ENCODE data around the gene CCDC124.
"Not testable (repeated sequence)": the region's sequence is repeated elsewhere in the genome, so short reads cannot be mapped to it uniquely, and the experiment has no call there.

CCDC124 gene

GRCh38 chr19:17902701-17903100, 30.1 kb upstream of the CCDC124 start:
- no peak overlapping the region for H3K4me3 ChIP-seq (ENCODE audit: low read length)
- DNase-seq (ENCODE audit: low read depth): peak; percentile 85
- TF ChIP-seq, protein P1, sequence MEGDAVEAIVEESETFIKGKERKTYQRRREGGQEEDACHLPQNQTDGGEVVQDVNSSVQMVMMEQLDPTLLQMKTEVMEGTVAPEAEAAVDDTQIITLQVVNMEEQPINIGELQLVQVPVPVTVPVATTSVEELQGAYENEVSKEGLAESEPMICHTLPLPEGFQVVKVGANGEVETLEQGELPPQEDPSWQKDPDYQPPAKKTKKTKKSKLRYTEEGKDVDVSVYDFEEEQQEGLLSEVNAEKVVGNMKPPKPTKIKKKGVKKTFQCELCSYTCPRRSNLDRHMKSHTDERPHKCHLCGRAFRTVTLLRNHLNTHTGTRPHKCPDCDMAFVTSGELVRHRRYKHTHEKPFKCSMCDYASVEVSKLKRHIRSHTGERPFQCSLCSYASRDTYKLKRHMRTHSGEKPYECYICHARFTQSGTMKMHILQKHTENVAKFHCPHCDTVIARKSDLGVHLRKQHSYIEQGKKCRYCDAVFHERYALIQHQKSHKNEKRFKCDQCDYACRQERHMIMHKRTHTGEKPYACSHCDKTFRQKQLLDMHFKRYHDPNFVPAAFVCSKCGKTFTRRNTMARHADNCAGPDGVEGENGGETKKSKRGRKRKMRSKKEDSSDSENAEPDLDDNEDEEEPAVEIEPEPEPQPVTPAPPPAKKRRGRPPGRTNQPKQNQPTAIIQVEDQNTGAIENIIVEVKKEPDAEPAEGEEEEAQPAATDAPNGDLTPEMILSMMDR (conservative IDR thresholded peaks at IDR 0.05; ENCODE audit: low read length): no peak

- no peak overlapping the region for H3K4me3 ChIP-seq (ENCODE audit: low read length)
- DNase-seq (ENCODE audit: low read depth): no peak
- TF ChIP-seq, protein P1 (conservative IDR thresholded peaks at IDR 0.05; ENCODE audit: low read length): no peak
Observed at GRCh38 chr19:17908244-17908643, 24.6 kb upstream of the CCDC124 start.

GRCh38 chr19:17909003-17909732, 23.6 kb upstream of the CCDC124 start:
- no peak for DNase-seq (ENCODE audit: low read depth)
- TF ChIP-seq, protein P1 (conservative IDR thresholded peaks at IDR 0.05; ENCODE audit: low read length): no peak
- no peak overlapping the region for H3K4me3 ChIP-seq (ENCODE audit: low read length)

GRCh38 chr19:17910791-17911360, 21.9 kb upstream of the CCDC124 start:
- H3K4me3 ChIP-seq (ENCODE audit: low read length): no peak overlapping the region
- TF ChIP-seq, protein P1 (conservative IDR thresholded peaks at IDR 0.05; ENCODE audit: low read length): no peak
- no peak for DNase-seq (ENCODE audit: low read depth)

- no peak for DNase-seq (ENCODE audit: low read depth)
- TF ChIP-seq, protein P1 (conservative IDR thresholded peaks at IDR 0.05; ENCODE audit: low read length): no peak
- H3K4me3 ChIP-seq (ENCODE audit: low read length): no peak overlapping the region
Observed at GRCh38 chr19:17915940-17916593, 16.7 kb upstream of the CCDC124 start.

GRCh38 chr19:17918151-17918550, 14.7 kb upstream of the CCDC124 start:
- DNase-seq (ENCODE audit: low read depth); H3K4me3 ChIP-seq (ENCODE audit: low read length): not testable (repeated sequence)

DNA sequence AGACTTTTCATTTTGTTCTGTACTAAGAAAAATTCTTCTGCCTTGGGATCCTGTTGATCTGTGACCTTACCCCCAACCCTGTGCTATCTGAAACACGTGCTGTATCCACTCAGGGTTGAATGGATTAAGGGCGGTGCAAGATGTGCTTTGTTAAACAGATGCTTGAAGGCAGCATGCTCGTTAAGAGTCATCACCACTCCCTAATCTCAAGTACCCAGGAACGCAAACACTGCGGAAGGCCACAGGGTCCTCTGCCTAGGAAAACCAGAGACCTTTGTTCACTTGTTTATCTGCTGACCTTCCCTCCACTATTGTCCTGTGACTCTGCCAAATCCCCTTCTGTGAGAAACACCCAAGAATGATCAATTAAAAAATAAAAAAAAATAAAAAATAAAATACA, 13.7 kb upstream of the CCDC124 start:
- H3K4me3 ChIP-seq (ENCODE audit: low read length); DNase-seq (ENCODE audit: low read depth): not testable (repeated sequence)

- TF ChIP-seq, protein P1 (conservative IDR thresholded peaks at IDR 0.05; ENCODE audit: low read length): no peak
- no peak for DNase-seq (ENCODE audit: low read depth)
- H3K4me3 ChIP-seq (ENCODE audit: low read length): no peak overlapping the region
Observed at GRCh38 chr19:17920527-17920926, 12.3 kb upstream of the CCDC124 start.

Data from AG10803 (cell line).